ENCODE results near the gene EFHD1.
"Not testable (repeated sequence)": the region's sequence is repeated elsewhere in the genome, so short reads cannot be mapped to it uniquely, and the experiment has no call there.

The EFHD1 gene

DNA sequence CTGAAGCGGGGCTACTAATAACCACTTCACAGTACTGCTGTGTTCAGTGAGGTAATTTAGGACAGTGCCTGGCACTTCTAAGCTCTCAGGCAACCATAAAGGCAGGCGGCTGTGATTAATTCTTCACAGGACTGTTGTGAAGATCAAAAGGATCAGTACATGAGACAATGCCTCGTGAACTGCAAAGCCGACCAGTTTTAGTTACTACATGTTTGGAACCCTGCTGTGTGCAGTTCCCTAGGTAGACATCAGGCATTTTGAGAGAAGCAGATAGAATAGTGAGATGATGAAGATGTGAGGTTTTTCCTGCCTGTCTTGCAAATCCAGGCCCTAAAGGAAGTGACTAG lies 19.1 kb downstream of the EFHD1 start:
- DNase-seq (ENCODE audit: low read depth): no peak

DNA sequence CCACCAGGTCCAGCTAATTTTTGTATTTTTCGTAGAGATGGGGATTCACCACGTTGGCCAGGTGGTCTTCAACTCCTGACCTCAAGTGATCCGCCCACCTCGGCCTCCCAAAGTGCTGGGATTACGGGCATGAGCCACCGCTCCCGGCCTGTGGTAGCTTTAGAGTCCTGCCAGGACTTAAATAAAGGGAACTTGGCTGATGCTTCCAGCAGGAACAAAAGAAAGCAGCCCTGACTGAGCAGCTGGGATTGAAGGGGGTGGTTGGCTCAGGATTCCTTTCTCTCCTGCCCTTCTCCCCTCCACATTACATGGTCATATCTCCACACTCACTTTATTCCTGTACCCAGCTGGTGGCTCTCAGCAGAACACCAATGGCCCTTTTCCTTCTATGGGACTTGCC lies 20.0 kb downstream of the EFHD1 start:
- DNase-seq (ENCODE audit: low read depth): no peak

DNA sequence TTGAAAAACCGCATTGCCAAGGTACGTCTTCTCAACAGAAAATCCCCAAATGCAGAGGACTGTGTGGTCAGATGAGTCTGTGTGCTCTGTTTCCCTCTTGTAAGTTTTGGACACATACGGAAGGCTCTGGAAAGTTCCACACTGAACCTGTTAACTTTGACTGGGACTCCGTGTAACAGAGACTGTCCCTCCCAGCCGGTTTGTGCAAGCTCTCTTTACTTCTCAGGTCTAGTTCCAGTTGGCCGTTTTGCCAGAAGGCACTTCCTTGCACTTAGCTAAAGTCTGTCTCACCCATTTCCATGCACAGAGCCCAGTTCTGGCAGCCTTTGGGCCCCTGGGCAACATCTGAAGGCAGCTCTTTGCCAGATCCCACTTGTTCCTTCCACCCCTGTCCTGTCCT lies 22.0 kb downstream of the EFHD1 start:
- DNase-seq (ENCODE audit: low read depth): no peak

DNA sequence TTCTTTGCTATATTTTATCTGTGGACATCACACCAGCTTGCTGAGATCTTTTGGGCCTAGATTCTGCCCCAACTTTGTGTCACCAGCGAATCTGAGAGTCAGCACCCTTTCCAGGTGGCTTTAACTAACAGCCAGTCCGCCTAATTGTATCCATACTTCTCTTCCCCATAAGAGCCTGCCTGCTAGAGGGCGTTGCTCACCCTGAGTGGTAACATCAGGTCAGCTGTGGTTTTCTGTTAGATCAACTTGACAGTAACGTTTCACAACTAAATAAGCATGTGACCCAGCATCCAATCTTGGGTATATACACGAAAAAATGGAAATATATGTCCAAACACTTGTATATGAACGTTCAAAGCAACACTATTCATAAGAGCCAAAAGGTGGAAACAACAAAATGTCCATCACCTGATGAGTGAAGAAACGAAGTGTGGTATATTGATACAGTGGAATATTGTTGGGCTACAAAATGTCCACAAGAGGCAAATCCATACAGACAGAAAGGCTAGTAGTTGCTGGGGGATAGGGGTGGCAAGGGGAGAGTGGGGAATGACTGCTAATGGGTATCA lies 24.9 kb downstream of the EFHD1 start:
- no peak for DNase-seq (ENCODE audit: low read depth)

DNA sequence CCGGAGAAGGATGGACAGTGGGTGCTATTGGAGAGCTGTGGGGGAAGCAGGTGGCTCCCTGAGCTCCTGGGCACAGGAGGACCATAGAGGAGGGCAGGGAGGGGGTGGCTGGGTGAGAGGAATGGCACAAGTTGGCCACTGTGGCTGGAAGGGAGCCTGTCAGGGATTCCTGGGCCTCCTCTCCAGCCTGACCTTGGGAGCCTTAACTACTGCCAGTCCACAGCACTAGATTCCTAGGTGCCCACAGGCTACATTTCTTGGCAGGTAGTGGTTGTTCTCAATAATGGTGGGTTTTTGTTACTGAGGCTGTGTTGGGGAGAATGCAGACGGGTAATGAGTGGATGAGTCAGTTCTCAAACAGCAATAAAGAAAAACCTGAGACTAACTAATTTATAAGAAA lies 26.0 kb downstream of the EFHD1 start:
- DNase-seq (ENCODE audit: low read depth): no peak

DNA sequence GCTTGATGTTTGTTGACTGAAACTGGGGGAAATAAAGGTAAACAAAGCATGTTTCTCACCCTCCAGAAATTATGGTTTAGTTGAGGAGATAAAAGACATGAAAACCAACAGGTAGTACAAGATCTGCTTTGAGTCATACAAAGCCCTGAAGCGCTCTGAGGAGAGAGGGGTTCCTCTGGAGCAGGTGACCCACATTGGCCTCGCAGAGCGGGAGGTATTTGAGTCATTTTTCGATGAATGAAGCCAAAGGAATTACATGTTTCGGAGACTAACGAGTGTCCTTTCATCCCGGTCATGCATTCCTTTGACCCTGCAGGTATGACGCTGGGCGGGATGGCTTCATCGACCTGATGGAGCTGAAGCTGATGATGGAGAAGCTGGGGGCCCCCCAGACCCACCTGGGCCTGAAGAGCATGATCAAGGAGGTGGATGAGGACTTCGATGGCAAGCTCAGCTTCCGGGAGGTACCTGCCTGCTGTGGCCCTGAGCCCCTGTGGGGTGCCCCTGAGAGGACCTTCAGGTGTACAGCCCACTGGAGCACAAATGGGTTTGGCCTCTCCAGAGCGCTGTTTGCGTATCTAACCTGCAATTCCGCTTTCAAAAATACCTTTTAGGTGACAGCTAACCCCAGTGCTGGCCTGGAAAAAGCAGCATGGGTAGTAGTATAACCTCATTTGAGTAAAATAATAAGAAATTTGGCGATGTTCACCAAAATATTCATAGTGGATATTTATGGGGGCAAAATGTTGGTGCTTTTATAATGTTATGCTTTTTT lies 29.3 kb downstream of the EFHD1 start:
- DNase-seq (ENCODE audit: low read depth): no peak

DNA sequence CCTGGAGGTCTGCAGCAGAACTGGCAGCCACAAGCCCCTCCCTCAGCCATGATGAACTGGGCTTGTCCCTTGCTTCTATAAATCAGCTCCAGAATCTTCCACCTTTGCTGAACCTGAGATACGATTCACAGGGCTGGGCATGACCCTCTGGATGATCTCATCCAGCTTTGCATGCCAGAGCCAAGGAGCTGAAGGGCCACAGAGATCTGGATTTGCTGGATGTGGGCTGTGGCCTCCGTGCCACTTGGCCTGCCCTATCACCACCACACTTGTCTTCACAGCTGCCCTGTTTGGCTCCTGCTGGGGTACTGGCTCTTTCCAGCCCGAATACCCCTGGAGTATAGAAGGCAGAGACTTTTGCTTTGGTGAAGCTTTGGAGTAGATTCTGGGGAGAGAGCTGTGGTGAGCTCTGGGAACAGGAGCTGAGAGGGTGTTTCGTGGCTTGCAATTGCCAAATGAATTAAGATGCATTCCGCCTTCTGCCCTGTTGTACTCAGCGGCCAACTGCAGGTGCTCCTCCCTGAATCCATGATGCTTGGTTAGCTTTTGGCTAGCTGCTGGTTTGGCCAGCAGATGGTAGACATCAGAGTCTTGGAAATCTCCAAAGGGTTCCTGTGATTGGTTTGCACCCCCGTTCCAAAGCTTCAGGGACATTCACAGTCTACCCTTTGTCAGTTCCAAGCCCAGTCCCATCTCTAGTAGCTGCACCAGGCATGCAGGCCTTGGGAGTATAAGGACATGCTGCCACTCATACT lies 32.8 kb downstream of the EFHD1 start:
- no peak for DNase-seq (ENCODE audit: low read depth)

DNA sequence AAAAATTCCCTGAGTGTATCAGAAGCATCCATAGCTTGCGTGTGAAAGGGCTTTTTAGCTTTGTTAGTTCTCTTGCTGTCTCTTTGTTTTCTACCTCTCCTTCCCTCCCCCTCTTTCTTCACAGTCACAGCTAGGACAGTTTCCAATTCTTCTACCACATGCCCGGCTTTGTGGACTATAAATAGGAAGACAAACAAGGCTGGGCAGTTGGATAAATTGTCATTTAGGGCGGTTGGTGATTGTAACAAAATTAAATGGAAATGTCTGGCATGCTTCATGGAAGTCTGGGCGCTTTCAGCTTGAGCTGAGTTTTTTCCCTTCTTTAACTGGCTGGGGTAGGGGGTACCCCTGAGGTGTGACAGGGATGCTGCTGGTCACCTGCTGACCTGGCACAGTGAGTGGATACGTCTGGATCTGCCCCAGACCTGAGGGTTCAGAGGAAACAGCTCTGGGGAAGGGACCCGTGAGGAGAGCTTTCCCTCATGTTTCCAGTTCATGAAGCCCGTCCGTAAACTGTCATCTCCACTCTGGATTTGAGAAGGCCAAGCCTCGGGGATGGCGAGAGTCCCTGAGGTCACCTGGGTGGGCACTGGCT lies 34.7 kb downstream of the EFHD1 start:
- no peak for DNase-seq (ENCODE audit: low read depth)

DNA sequence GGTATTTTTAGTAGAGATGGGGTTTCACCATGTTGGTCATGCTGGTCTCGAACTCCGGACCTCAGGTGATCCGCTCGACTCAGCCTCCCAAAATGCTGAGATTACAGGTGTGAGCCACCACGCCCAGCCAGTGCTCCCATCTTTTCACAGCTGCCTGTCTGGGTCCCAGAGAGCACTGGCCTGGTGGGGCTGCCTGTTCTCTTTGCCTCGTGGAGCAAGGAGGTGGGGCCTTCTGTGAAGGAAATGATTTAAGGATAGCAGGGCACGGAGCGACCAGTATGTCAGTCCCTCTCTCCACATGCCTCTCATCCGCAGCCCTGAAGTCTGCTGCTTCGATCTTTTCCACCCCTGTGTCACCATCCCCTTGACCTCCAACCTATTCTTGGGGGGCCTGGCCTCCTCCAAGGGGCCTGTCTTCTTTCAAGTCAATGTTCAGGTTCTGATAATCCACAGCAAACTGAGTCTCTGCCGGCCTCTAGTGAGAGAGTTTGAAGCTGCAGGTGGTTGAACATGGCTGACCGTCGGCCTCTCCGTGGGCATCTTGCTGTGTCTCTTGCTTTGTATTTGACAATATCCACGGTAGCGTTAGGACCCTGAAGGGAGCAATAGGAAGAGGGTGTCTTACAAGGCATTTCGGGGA lies 35.5 kb downstream of the EFHD1 start:
- no peak for DNase-seq (ENCODE audit: low read depth)

DNA sequence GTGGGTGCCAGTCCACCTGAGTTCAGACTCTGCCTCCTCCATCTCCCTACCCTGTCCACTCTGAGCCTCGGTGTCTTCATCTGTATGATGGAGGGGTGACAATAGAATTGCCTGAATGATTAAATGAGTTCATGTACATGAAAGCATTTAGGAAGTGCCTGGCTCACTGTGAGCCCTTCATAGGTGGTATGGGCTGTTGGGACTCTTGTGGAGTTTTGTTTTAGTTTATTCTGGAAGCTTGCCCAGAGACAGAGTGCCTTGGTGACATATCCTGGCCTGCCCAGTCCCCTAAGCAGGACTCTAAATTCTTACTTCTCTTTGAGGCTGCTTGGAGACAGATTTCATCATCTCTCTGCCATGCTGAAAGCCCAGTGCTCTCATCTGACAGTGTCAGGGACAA lies 39.2 kb downstream of the EFHD1 start:
- DNase-seq (ENCODE audit: low read depth): no peak

DNA sequence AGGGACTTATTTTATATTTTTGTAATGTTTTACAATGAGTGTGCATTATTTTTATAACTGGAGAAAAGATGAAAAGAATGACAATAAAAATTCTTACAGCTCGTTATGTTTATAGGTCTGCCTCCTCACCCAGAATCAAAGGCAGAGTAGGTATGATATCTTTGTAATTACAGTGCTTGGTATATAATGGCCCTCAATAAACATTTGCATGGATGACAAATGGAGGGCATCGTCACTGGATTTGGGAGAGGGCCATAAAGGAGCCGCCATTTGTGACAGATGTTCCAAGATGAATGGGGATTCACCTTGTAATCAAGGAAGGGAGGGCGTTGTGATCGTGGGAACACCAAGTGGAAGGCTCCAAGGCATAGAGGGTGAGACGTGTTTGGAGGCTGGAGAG lies 41.1 kb downstream of the EFHD1 start:
- no peak for DNase-seq (ENCODE audit: low read depth)

DNA sequence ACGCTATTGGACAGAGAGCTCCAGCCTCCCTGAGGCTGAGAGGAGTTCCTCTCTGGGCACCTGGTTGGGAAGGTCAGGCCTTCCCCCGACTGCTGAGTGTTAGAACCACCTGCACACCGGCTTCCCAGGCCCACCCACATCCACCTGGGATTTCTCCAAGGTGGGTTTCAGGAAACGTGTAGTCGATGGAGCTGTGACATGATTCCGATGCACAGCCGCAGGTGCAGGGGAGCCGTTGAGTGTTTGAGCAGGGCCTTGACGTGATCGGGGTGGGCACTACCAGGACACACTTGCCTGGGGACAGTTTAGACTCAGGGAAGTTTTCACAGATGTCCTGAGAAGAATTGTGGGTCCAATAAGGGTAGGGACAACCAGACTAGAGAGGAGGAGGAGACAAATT lies 42.0 kb downstream of the EFHD1 start:
- DNase-seq (ENCODE audit: low read depth): no peak

DNA sequence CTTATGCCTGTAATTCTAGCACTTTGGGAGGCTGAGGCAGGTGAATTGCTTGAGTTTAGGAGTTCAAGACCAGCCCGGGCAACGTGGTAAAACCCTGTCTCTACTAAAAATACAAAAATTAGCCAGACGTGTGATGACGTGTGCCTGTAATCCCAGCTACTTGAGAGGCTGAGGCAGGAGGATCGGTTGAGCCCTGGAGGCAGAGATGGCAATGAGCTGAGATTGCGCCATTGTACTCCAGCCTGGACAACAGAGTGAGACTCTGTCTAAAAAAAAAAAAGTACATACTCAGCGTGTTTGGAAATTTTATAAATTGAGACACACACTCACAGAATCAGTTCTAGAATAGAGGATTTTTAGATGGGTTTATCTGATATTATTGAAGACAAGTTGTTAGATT lies 46.6 kb downstream of the EFHD1 start:
- DNase-seq (ENCODE audit: low read depth): no peak

DNA sequence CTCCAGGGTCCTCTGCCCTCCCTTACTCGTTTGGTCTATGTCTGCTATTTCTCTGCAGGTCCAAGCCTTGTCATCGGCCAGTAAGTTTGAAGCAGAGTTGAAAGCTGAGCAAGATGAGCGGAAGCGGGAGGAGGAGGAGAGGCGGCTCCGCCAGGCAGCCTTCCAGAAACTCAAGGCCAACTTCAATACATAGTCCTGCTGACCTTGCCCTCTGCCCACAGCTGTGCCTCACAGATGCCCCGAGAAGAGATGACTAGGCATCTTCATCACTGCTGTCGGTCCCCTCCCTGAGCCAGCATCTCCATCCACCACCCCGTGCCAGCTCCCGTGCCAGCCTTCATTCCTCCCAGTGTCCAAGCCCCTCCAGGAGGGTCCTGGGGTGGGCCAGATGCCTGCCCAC lies 48.1 kb downstream of the EFHD1 start:
- no peak for DNase-seq (ENCODE audit: low read depth)

DNA sequence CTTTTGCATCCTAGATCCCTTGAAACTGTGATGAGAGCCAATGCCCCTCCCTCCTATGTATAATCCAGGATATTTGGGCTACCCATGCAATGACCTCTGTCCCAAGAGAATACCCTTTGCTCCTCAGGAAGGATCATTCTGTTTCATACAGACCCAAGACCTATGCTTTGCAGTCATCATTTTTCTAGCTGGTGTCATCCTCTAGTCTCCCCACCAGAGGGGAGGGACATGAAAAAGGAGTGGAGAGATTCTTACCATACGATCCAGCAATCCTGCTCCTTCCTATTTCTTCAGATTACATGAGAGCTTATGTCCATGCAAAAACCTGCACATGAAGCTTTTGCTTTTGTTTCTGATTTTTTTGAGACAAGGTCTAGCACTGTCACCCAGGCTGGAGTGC lies 50.0 kb downstream of the EFHD1 start:
- no peak for DNase-seq (ENCODE audit: low read depth)

DNA sequence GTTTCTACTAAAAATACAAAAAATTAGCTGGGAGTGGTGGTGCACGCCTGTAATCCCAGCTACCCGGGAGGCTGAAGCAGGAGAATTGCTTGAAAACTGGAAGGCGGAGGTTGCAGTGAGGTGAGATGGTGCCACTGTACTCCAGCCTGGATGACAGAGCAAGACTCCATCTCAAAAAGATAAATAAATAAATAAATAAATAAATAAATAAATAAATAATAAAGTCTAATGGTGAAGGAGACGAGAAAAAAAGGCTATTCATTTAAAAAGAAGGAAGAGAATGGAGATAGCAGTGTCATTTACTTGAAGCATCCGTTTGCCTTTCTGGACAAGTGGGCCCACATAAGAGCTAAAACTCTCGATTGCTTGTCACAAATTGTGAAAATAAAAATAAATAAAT lies 52.0 kb downstream of the EFHD1 start:
- not testable (repeated sequence) for DNase-seq (ENCODE audit: low read depth)

DNA sequence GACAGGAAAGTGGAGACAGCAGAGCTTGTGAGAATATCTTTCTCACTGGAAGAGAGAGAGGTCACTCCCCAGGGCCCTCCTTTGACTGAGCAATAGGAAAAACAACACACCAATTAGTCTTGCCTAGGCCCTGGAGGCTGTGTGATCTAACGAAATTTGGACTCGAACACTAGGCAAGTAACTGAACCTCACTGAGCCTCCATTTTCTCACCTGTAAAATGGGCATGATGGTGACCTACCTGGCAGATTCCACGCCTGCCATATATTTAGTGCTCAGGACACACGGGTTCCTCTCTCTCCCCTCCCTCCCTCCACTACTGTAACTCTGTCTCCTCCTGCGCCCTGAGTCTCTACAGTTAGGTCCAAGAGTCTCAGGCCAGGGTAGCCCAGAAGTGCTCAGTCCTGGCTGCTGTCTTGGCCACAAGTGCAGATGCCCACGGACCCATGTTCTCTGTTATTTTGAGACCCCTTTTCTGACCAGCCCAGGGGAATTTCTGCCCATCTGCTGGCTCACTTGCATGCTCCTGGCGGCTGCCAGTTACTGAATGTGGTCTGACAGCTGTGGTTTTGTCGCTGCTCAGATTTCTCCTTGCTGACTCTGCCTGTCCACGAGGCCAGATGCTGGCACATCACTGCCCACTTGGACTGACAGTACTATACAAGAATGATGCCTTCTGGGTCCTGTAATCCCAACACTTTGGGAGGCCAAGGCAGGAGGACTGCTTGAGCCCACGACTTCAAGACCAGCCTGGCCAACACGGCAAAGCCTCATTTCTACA lies 54.2 kb downstream of the EFHD1 start:
- DNase-seq (ENCODE audit: low read depth): no peak

DNA sequence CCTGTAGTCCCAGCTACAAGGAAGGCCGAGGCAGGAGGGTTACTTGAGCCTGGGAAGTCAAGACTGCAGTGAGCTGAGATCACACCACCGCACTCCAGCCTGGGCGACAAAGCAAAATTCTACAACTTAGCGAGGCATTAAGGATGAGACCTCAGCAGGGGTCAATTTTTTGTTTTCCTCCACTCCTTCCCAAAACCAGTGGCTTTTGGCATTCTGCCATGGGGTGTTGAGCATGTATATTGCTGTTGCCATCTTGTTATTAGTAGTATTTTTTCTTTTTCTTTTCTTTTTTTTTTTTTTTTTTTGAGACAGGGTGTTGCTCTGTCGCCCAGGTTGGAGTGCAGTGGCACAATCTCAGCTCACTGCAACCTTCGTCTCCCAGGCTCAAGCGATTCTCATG lies 54.8 kb downstream of the EFHD1 start:
- no peak for DNase-seq (ENCODE audit: low read depth)

DNA sequence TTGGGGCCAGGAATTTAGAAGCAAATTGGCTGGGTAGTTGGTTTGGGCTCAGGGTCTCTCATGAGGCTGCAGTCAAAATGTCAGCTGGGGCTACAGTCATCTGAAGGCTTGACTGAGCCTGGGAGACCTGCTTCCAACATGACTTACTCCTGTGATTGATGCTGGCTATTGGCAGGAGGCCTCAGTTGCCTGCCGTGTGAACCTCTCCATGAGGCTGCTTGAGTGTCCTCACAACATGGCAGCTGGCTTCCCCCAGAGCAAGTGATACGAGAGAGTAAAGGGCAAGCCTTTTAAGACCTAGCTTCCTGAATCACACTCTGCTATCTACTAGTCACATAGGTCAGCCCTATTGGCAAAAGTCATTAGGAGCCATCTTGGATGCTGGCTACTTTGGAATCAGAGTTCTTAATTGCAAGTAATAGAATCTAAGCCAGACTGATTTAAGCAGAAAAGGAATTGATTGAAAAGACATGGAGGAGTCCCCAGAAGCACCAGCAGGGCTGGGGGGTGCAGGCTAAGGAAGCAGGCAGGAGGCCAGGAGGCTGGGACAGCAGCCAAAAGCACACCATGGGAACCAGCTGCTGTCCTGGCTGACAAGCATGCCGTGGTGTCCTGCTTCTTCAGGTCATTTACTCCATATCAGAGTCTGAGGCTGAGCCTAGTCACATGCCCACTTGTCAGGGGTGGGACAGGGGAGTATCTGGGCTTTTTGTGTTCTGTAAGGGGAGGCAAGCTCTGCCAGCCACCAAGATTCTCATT lies 55.9 kb downstream of the EFHD1 start:
- DNase-seq (ENCODE audit: low read depth): no peak

DNA sequence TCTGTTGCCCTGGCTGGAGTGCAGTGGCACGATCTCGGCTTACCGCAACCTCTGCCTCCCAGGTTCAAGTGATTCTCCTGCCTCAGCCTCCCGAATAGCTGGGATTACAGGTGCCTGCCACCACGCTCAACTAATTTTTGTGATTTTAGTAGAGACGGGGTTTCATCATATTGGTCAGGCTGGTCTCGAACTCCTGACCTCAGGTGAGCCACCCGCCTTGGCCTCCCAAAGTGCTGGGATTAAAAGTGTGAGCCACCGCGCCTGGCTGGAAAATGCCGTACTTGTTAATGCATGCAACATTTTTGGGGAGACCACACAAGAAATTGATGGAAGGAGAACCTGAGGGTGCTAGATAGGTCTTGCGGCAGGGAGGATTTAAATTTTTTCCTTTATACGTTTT lies 57.7 kb downstream of the EFHD1 start:
- not testable (repeated sequence) for DNase-seq (ENCODE audit: low read depth)

DNA sequence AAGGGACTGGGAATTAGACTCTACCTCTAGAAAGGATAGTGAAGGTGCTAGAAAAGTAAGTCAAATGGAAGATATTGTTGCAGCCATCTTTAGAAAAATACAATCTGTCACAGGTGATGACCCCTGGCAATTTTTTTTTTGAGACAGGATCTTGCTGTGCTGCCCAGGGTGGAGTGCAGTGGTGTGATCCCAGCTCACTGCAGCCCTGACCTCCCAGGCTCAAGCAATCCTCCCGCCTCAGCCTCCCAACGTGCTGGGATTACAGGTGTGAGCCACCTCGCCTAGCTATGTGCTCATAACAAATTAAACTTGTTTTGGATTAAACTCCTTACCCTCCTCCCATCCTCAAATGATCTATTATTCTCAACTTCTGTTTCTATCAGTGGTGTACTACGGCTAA lies 59.9 kb downstream of the EFHD1 start:
- no peak for DNase-seq (ENCODE audit: low read depth)
